ENCODE data around the gene CNPY3. TPM values are rescaled to one million over a fixed set of nuclear protein-coding genes. Genes with fewer than 3 reads are reported as not detected.

CNPY3 gene
- total RNA-seq, 1 donor from 2014 or later: 20.1 TPM

GRCh38 chr6:42935322-42935721, 6.0 kb downstream of the CNPY3 start:
- no peak overlapping the region for H3K4me3 ChIP-seq
- DNase-seq: no peak
- no peak for TF ChIP-seq CTCF (IDR thresholded peaks at IDR 0.05; ENCODE audit: borderline replicate concordance)
- H3K9me3 ChIP-seq (replicated peaks): no peaks in the 10 kb centered on the region
- no peak overlapping the region for H3K27ac ChIP-seq (replicated peaks)
- intact Hi-C loops (cut with micrococcal nuclease): no loop called here
- H3K36me3 ChIP-seq: peaks cover 54% of the 10 kb centered on the region
- H3K27me3 ChIP-seq (ENCODE audit: low read depth): no peaks in the 10 kb centered on the region
- peaks cover 32% of the 10 kb centered on the region for H3K4me1 ChIP-seq

DNA sequence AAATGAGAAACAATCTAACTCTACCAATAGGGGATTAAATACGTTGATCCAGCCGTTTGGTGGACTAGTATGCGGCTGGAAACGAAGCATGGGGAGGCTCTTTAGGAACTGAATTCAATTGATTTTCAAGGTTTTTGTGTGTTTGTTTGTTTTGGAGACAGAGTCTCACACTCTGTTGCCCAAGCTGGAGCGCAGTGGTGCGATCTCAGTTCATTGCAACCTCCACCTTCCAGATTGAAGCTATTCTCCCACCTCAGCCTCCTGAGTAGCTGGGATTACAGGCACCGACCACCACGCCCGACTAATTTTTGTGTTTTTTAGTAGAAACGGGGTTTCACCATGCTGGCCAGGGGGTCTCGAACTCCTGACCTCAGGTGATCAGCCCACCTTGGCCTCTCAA, 7.1 kb downstream of the CNPY3 start:
- TF ChIP-seq CTCF (IDR thresholded peaks at IDR 0.05; ENCODE audit: borderline replicate concordance): no peak
- intact Hi-C loops (cut with micrococcal nuclease): no loop called here

DNA sequence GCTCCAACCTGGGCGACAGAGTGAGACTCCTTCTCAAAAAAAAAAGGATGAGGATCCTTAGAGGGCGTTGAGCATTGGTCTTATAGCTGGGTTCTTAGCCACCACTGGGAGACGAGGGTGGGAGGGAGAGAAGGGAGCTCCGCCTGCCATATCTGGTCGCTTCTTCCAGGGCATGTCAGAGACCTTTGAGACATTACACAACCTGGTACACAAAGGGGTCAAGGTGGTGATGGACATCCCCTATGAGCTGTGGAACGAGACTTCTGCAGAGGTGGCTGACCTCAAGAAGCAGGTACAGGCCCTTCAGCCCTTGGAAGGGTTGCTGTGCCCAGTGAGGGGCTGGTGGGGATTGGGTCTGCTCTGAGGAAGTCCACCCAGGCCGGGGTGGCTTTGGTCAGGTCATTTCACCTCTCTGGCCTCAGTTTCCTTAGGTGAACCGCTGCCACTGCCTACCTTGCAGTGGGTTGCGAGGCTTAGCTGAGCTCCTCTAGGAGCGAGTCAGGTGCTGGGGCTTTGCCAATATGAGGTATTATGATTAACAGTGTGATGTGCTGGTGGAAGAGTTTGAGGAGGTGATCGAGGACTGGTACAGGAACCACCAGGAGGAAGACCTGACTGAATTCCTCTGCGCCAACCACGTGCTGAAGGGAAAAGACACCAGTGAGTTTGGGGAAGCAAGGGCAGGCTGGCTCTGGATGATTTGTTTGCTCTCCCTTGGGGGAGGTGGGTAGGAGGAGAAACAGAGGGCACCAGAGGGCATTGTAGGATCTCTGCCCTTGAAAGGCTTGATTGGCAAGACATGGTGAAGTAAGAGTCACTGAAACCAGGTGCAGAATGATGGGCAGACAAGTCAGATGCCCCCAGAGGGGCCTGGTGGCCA, 8.5 kb downstream of the CNPY3 start:
- Histone ChIP-seq H3K27me3 (ENCODE audit: low read depth) (no peaks in the 10 kb centered on the region), H3K4me3 (no peak overlapping the region), H3K9me3 (replicated peaks) (no peaks in the 10 kb centered on the region), H3K36me3 (peaks cover 54% of the 10 kb centered on the region), H3K27ac (replicated peaks) (no peak overlapping the region), H3K4me1 (peaks cover 9% of the 10 kb centered on the region)
- intact Hi-C loops (cut with micrococcal nuclease): no loop called here
- no peak for DNase-seq
- no peak for TF ChIP-seq CTCF (IDR thresholded peaks at IDR 0.05; ENCODE audit: borderline replicate concordance)

More for the DNA sequence above, 7.1 kb downstream of the CNPY3 start:
- DNase-seq: no peak
- H3K27me3 ChIP-seq (ENCODE audit: low read depth): no peaks in the 10 kb centered on the region
- H3K36me3 ChIP-seq: peaks cover 54% of the 10 kb centered on the region
- peaks cover 21% of the 10 kb centered on the region for H3K4me1 ChIP-seq
- no peaks in the 10 kb centered on the region for H3K9me3 ChIP-seq (replicated peaks)
- H3K4me3 ChIP-seq: no peak overlapping the region
- H3K27ac ChIP-seq (replicated peaks): no peak overlapping the region

DNA sequence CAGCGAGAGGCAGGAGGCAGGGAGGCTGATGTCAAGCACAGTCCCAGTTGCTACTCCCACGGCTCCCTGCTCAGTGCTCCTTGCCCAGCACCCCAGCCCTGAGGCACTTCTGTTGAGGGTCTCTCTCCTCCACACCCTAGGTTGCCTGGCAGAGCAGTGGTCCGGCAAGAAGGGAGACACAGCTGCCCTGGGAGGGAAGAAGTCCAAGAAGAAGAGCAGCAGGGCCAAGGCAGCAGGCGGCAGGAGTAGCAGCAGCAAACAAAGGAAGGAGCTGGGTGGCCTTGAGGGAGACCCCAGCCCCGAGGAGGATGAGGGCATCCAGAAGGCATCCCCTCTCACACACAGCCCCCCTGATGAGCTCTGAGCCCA, 9.1 kb downstream of the CNPY3 start:
- H3K27ac ChIP-seq (replicated peaks): no peak overlapping the region
- DNase-seq: no peak
- no peak overlapping the region for H3K4me3 ChIP-seq
- no peak for TF ChIP-seq CTCF (IDR thresholded peaks at IDR 0.05; ENCODE audit: borderline replicate concordance)
- intact Hi-C loops (cut with micrococcal nuclease): no loop called here
- peaks cover 9% of the 10 kb centered on the region for H3K4me1 ChIP-seq
- no peaks in the 10 kb centered on the region for H3K9me3 ChIP-seq (replicated peaks)
- H3K27me3 ChIP-seq (ENCODE audit: low read depth): no peaks in the 10 kb centered on the region
- peaks cover 54% of the 10 kb centered on the region for H3K36me3 ChIP-seq

DNA sequence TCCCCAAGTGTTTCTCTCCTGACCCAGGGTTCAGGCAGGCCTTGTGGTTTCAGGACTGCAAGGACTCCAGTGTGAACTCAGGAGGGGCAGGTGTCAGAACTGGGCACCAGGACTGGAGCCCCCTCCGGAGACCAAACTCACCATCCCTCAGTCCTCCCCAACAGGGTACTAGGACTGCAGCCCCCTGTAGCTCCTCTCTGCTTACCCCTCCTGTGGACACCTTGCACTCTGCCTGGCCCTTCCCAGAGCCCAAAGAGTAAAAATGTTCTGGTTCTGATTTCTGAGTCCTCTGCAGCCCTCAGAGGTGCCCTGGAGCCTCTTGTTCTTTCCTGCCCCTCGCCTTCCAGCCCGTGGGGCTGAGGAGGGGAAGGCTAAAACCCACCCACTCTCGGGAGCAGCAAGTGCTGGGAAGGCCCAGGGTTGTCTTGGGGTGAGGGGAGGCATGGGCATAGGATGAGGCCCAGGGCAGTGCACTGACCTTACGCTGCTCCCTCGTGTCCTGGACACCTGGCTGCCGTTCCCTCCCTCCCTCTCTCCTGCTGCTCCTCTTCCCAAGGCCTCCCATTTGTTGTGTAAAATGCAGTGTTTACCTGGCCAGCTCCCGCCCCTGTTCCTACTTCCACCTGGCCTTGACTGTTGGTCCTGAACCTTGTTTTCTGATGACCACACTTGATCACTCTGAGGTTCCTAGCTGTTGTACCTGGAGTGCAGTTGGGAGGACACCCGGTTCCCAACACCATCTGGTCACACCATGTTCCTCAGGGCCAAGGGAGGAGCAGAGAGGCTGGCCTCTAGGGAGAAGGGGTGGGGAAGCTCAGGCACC, 9.9 kb downstream of the CNPY3 start:
- Histone ChIP-seq H3K27ac (replicated peaks) (no peak overlapping the region), H3K27me3 (ENCODE audit: low read depth) (no peaks in the 10 kb centered on the region), H3K4me3 (no peak overlapping the region), H3K4me1 (peaks cover 9% of the 10 kb centered on the region), H3K9me3 (replicated peaks) (no peaks in the 10 kb centered on the region), H3K36me3 (peaks cover 51% of the 10 kb centered on the region)
- no peak for TF ChIP-seq CTCF (IDR thresholded peaks at IDR 0.05; ENCODE audit: borderline replicate concordance)
- DNase-seq: no peak
- intact Hi-C loops (cut with micrococcal nuclease): no loop called here

All from left ventricle myocardium inferior (tissue), 1 donor.